Psoas muscle (tissue), 8 donors: ENCODE measurements around the gene AP2B1. TPM values are rescaled to one million over a fixed set of nuclear protein-coding genes. Genes with fewer than 3 reads are reported as not detected.

Experiments
- ATAC-seq, 4 donors: fragments of 200-7000 bp; cut with Tn5 transposase; one replicate each; pipeline ENCODE4 v1.9.1; 2020; ENCODE audit warnings: moderate library complexity in 3 of 4, mild to moderate bottlenecking in 2 of 4
- DNase-seq, 2 donors: peaks; one replicate each; pipeline ENCODE4 v3.0.0-alpha.2; 2020
- H3K27ac ChIP-seq: fragments of 200-600 bp; one replicate; pipeline ENCODE4 v1.8.0; 2022
- H3K27me3 ChIP-seq, 3 donors: fragments of 200-600 bp in 1 of 3; one replicate each; pipeline versions ENCODE4 v1.6.1 to v1.8.0; 2013 to 2022; ENCODE audit warnings: low read length in 2 of 3, mild to moderate bottlenecking in 2 of 3, moderate library complexity in 1 of 3; ENCODE audit not compliant: insufficient read depth in 3 of 3
- H3K36me3 ChIP-seq, 2 donors: fragments of 200-600 bp in 1 of 2; one replicate each; pipeline versions ENCODE4 v1.6.1 to v1.8.0; 2013 to 2022; ENCODE audit warnings: low read depth in 1 of 2, mild to moderate bottlenecking in 1 of 2, moderate library complexity in 1 of 2; ENCODE audit not compliant: insufficient read depth in 1 of 2
- H3K4me1 ChIP-seq: fragments of 200-600 bp; one replicate; pipeline ENCODE4 v1.8.0; 2022
- H3K4me3 ChIP-seq: fragments of 200-600 bp; one replicate; pipeline ENCODE4 v1.8.0; 2022; ENCODE audit warnings: mild to moderate bottlenecking
- H3K9me3 ChIP-seq: fragments of 200-600 bp; one replicate; pipeline ENCODE4 v1.8.0; 2022
- WGBS, 3 donors: extraction: QIAGEN DNeasy Blood & Tissue Kit; methylation state at CpG; one replicate each; pipeline versions ENCODE4 v1.1.6 to v1.1.7; 2013; 5-methylcytosine and 5-hydroxymethylcytosine counted together
- intact Hi-C, 2 donors: fragments of 100-400 bp; cut with DNase I; formaldehyde crosslinking; loops; one replicate each; pipeline versions ENCODE4 v1.11.0 to v1.14.2; 2022
- polyA plus RNA-seq, 3 donors: library from polyadenylated mRNA; stranded (reverse); fragments of 200-250 nt; gene quantifications; one replicate each; pipeline ENCODE4 v1.2.3, GENCODE V29; 2013
- total RNA-seq, 4 donors: library from RNA; stranded (reverse); fragmentation: NEBNext Ultra II Directional in 2 of 4; extraction: Animal tissue kit (Norgen Biotek cat#: 25700) in 2 of 4; gene quantifications; one replicate each; pipeline versions ENCODE4 v1.2.1 to v1.2.4, GENCODE V29; 2021 to 2023
- TF ChIP-seq, protein P1 (sequence below): fragments of 200-600 bp; IDR thresholded peaks from one replicate; pipeline ENCODE4 v1.8.0; 2022; ENCODE audit warnings: antibody characterized with exemption
- donor health status: healthy with polysubstance abuse.
- donor health status: DM: no; HTN: no; CAD: no; lungs with moderate emphysema.
- donor health status: Bipolar disorder and iron deficiency.
- donor health status: healthy.
- donor health status: DM: yes; HTN: yes; CAD: no.
- donor health status: DM: no; HTN: no; CAD: no.
- donor health status: DM: no; HTN: no; CAD: no.
- donor health status: DM: yes; HTN: yes; CAD: no.

AP2B1 gene
- total and polyA plus RNA-seq, 7 donors = 20.0 to 92.4 (median 63.2) TPM

DNA sequence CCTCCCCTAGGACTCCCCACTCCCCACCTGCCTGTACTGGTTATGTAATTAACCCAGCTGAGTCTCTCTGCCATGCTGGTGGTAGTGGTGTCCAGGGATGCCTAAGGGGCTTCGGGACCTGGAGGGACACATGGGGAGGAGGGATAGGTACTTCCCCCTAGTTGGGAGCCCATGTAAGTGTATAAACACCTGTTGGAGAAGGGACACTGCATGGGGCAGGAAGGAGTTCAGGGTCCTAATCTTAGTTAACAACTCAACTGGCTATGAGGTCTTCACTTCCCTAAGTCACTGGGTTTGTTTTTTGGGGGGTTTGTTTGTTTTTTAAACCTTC, 145.6 kb downstream of the AP2B1 start:
- TF ChIP-seq, protein P1, sequence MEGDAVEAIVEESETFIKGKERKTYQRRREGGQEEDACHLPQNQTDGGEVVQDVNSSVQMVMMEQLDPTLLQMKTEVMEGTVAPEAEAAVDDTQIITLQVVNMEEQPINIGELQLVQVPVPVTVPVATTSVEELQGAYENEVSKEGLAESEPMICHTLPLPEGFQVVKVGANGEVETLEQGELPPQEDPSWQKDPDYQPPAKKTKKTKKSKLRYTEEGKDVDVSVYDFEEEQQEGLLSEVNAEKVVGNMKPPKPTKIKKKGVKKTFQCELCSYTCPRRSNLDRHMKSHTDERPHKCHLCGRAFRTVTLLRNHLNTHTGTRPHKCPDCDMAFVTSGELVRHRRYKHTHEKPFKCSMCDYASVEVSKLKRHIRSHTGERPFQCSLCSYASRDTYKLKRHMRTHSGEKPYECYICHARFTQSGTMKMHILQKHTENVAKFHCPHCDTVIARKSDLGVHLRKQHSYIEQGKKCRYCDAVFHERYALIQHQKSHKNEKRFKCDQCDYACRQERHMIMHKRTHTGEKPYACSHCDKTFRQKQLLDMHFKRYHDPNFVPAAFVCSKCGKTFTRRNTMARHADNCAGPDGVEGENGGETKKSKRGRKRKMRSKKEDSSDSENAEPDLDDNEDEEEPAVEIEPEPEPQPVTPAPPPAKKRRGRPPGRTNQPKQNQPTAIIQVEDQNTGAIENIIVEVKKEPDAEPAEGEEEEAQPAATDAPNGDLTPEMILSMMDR = no peak
- ATAC-seq = peak in 1 of 4 donors; percentile 2
- WGBS, 3 donors = 55 to 60% (median 58%) methylated on average over 1 of the region's 1 CpG

DNA sequence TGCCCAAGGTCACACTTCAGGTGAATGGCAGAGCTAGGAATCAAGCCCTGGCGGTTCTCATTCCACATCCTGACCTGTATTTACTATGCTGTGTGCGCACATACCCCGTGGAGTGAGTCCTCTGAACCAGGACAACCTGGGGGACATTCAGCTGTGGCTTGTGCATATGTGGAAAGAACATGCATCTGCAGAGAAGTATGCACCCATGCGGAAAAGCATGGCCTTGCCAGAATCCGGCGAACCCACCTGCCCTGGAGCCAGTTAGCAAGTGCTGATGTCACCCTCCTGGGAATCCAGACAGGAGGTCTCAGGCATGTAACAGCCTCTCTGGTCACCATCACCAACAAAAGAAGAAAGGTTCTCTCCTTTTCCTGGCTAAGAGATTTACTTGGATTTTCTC, 146.2 kb downstream of the AP2B1 start:
- peaks cover 6% of the 10 kb centered on the region for H3K4me1 ChIP-seq

More for the DNA sequence above, 145.6 kb downstream of the AP2B1 start:
- no peaks in the 10 kb centered on the region for H3K36me3 ChIP-seq
- H3K4me3 ChIP-seq = no peak overlapping the region
- peaks cover 6% of the 10 kb centered on the region for H3K4me1 ChIP-seq
- no peaks in the 10 kb centered on the region for H3K9me3 ChIP-seq
- intact Hi-C loops = no loop called here
- no peak overlapping the region for H3K27ac ChIP-seq
- no peaks in the 10 kb centered on the region for H3K27me3 ChIP-seq
- no peak for DNase-seq

DNA sequence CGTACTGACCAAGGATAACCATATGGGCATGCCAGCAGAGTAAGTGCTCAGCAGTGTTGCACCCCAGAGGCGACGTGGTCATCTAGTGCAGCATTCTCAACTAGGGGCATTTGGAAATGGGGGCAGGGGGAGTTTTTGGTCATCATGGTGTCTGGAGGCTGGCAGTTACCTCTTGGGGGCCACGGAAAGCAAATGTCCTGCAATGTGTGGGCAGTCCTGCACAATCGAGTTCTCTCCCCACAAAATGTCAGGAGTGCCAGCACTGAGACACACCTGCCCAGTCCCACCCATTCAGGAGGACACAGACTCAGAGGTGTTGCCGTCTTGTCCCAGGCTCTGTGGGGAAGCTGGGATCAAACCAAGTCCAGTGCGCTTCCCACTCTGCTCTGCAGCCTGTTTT, 147.3 kb downstream of the AP2B1 start:
- Histone ChIP-seq H3K27ac (no peak overlapping the region), H3K27me3 (peaks cover 0 to under 1% (median 0%) of the 10 kb centered on the region in 3 donors), H3K4me1 (peaks cover 6% of the 10 kb centered on the region), H3K4me3 (no peak overlapping the region), H3K36me3 (no peaks in the 10 kb centered on the region), H3K9me3 (no peaks in the 10 kb centered on the region)
- DNase-seq (no peak), ATAC-seq (no peak)
- intact Hi-C loops = no loop called here
- 78 to 87% (median 83%) methylated on average over 7 of the region's 7 CpGs for WGBS, 3 donors
- TF ChIP-seq, protein P1 = no peak

More for the DNA sequence above, 146.2 kb downstream of the AP2B1 start:
- Histone ChIP-seq H3K36me3 (no peaks in the 10 kb centered on the region), H3K27ac (no peak overlapping the region), H3K9me3 (no peaks in the 10 kb centered on the region), H3K27me3 (no peaks in the 10 kb centered on the region), H3K4me3 (no peak overlapping the region)
- no peak for ATAC-seq
- no peak for DNase-seq
- intact Hi-C loops = no loop called here
- TF ChIP-seq, protein P1 = no peak
- 73 to 89% (median 75%) methylated on average over 6 of the region's 6 CpGs for WGBS, 3 donors

DNA sequence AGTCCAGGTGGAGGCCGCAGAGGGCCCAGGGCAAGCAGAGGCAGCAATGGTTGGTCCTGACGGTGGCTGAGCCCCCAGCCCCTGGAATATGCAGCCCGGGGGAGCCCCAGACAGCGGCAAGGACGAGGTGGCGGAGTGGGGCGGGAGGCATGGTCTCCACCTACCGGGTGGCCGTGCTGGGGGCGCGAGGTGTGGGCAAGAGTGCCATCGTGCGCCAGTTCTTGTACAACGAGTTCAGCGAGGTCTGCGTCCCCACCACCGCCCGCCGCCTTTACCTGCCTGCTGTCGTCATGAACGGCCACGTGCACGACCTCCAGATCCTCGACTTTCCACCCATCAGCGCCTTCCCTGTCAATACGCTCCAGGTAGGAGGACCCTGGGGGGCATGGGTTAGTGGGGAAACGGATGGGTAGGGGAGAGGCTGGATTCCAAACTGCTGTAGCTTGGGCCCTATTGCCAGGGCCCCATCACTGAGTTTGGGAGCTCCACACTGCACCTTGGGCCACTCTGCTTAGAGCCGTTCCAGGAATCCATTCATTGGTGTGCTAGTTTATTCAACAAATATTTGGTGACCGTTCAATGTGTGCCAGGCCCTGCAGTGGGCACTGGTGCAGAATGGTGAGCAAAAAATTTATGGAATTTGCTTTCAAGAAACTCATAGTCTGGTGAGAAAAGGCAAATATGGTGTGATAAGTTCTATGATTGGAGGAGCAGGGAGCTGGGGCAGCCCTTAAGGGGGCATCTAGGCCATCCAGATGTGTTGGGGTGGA, 148.1 kb downstream of the AP2B1 start:
- Histone ChIP-seq H3K4me1 (peaks cover 6% of the 10 kb centered on the region), H3K27ac (no peak overlapping the region), H3K27me3 (peaks cover 0 to 4% (median 0%) of the 10 kb centered on the region in 3 donors), H3K4me3 (no peak overlapping the region), H3K9me3 (no peaks in the 10 kb centered on the region), H3K36me3 (no peaks in the 10 kb centered on the region)
- TF ChIP-seq, protein P1 = no peak
- intact Hi-C loops = no loop called here
- no peak for DNase-seq
- no peak for ATAC-seq
- 81 to 86% (median 84%) methylated on average over 25 to 29 of the region's 29 CpGs for WGBS, 3 donors

DNA sequence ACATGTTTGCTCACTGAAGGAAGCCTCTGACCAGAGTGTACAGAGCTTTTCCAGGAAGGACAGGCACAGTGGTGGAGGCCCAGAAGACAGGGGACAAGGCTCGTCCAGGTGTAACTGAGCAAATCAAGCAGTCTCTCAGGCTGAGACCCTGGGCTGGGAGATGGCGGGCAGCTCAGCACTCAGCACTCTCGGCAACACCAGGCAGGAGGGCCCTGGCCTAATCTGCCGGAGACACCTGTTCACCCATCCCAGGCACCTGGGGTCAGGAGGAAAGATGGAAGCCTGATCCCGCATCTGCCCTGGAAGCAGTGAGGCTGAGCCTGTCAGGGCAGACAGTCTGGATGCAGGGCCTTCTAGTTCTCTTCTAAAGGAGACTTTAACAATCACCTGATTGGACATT, 149.1 kb downstream of the AP2B1 start:
- no peaks in the 10 kb centered on the region for H3K9me3 ChIP-seq
- TF ChIP-seq, protein P1 = no peak
- H3K4me3 ChIP-seq = no peak overlapping the region
- DNase-seq (no peak), ATAC-seq (no peak)
- H3K4me1 ChIP-seq = peaks cover 5% of the 10 kb centered on the region
- H3K27me3 ChIP-seq = peaks cover 0 to 4% (median 0%) of the 10 kb centered on the region in 3 donors
- 84 to 89% (median 87%) methylated on average over 5 of the region's 5 CpGs for WGBS, 3 donors
- intact Hi-C loops = no loop called here
- no peaks in the 10 kb centered on the region for H3K36me3 ChIP-seq
- no peak overlapping the region for H3K27ac ChIP-seq
